Stimulated activated CD4-positive, alpha-beta T cell treated with anti-CD3 and anti-CD28 coated beads, Interleukin-1b, Interleukin-23, amount 100 ng/mL, for 24 hours (primary cell): ENCODE data around the gene SLC16A2.

ENCODE experiments used
- DNase-seq, 4 experiments: peaks; one replicate each; pipeline ENCODE4 v3.0.0-alpha.2; 2020; ENCODE audit warnings: low read depth in 4 of 4, low spot score in 1 of 4

The SLC16A2 gene

DNA sequence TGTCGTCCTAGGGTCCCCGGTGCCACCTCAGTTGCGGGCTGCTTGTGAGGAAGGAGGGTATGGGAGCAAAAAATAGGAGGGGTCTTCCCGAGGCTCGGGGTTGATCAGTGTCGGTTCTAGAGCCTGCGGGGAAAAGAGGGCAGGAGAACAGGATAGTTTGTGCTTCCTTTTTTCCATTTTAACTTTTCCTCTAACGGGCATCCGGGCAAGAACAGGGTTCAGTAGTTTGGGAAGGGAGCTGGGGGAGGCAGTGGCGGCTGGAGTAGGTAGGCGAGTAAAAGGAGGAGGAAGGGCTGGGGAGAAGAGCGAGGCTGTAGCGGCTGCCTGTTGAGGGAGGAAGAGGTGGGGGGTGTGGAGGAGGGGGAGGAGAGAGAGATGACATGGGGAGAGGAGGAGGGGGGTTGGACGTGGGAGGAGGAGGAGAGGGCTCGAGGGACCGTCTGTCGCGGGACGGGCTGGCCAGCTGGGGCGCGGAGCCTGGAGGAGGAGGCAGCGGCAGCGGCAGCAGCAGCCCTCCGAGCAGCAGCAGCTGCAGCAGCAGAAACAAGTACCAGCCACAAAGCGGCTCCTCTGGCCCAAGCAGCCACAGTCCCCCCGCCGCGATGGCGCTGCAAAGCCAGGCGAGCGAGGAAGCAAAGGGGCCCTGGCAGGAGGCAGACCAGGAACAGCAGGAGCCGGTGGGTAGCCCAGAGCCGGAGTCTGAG is at the start of gene SLC16A2:
Gene SLC16A2, plus strand, starts transcription at position 458 of the 704 bp plus-strand sequence. Its CDS starts 145 bp downstream, at position 603.
- peak in 1 of 4 experiments; percentile 17 for DNase-seq

DNA sequence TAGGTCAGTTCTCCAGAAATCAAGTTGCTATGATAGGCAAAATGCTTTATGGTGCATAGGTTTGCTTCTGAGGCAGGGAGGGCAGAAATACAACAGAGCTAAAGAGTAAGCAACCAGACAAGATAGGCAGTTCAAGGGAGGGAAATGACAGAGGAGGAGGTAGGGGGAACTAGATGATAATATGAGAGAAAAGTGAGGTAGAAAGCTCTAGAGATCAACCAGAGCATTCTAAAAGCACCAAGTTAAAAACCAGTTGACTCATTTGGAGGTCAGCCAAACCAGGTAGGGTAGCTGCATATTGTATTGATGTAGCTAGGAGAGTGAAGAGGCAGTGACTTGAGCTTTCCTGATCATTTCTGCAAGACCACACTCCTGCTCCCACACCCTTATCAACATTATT is 49.0 kb upstream of the SLC16A2 start:
- DNase-seq, result no peak

GRCh38 chrX:74377282-74377681 is 44.0 kb upstream of the SLC16A2 start:
- DNase-seq, result no peak

DNA sequence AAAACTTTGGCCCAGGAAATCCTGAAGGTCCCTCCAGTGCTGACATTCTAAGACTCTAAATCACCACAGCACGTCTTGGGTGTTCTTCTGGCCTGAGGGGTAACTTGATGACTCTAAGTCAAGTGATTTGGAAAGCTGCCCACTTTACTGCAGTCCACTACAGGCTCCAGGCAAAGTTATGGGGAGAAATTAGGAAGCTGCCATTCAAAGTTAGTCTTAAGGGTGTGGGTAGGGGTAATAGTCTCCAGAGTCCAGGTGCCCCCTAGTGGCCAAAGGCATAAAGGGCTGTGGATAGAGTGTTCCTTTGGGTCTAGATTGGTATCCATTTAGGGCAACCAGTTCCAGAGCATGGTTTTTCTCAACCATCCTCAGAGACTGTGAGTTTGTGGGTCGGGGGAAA is 38.7 kb upstream of the SLC16A2 start:
- peak; percentile 7 to 36 (median 29) for DNase-seq

DNA sequence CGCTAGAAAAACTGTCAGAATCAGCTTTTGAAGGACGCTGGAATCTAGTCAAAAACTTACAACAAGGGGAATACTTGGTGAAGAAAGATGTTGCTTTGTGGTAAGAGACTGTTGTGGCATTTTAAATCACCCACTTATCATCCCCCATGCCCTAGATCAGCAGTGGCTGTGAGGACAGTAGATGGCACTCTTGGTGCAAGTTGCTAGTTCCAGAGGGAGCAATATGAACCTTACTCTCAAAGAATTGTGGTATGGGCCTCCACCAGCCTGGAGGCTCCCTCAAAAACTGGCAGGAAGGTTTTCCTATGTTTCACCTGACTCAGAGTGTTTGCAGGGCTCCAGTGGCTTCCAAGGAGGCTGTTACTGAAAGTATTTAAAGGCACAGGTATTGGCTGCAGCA is 37.7 kb upstream of the SLC16A2 start:
- no peak for DNase-seq

GRCh38 chrX:74389016-74389722 is 32.1 kb upstream of the SLC16A2 start:
- DNase-seq, result no peak

DNA sequence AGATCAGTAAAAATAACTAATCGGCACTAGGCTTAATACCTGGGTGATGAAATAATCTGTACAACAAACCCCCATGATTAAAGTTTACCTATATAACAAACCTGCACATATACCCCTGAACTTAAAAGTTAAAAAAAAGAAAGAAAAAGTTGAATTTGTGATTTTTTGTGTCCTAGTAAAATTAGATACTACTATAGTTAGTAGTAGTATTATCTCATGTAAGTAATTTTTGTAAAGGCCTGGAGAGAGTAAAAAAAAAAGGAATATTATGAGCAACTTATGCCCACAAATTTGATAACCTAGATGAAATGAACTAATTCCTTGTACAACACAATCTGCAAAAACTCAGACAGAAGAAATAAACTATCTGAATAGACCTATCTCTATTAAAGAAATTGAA is 25.7 kb upstream of the SLC16A2 start:
- DNase-seq, result no peak

DNA sequence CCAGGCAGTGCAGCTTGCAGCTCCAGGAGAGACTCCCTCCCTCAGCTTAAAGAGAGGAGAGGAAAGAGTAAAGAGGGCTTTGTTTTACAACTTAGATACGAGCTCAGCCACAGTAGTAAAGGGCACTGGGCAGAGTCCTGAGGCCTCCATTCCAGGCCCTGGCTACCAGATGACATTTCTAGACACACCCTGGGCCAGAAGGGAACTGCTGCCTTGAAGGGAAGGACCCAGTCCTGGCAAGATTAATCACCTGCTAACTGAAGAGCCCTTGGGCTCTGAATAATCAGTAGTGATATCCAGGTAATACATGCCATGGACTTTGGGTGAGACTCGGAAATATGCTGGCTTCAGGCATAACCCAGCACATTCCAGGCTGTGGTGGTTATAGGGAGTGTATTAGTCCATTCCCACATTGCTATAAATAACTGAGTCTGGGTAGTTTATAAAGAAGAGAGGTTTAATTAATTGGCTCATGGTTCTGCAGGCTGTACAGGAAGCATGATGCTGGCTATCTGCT is 15.3 kb upstream of the SLC16A2 start:
- DNase-seq, result no peak

DNA sequence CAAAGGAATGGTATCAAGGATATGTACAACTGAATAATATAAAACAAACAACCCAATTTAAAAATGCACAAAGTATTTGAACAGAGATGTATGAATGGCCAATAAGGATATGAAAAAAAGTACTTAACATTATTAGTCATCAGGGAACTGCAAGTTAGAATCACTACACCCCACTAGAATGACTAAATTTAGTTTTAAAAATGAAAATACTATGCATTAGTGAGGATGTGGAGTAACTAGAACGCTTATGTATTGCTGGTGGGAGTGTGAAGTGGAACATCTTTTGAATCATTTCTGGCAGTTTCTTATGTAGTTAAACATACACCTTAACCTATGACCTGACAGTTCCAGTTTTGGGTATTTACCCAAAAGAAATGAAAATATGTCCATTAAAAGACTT is 13.0 kb upstream of the SLC16A2 start:
- no peak for DNase-seq

GRCh38 chrX:74419864-74420195 is 1.5 kb upstream of the SLC16A2 start:
- DNase-seq, result no peak

DNA sequence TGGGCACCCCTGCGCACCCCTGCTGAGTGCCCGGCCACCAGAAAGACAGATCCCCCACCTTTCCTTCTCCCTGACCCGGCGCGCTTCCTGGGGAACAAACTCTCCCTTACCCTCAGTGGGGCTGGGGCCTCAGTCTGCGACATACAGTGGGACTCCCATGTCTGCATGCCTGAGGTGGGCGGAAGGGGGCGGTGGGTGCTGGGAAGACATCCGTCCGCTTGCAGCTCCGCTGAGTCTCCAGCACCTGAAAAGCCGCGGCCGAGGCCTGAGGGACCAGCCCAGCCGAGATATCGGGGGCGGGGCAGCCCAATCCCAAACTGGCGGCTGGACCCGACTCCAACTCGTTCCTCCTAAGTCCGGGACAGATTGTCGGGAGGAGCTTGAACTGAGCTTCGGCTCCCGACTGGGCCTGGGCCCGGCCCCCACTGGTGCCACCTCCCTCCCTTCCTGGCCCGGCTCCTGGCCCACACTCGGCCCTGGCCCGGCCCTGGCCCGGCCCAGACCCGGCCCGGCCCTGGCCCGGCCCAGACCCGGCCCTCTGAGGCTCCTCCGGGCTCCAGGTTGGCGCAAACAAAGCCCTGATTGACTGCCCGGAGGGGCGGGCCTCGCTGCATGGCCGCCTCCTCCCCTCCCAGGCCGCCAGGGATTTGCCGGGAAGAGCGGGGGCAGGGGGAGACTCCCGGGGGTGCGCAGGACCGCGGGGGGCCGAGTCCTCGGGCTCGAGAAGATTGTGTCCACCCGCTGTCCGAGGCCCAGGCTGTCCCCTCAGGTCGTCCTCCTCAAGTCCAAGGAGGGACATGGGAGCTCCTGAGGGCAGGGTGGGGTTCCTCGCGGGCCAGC is 877 bp upstream of the SLC16A2 start:
- DNase-seq, result no peak

- no peak for DNase-seq
Measured at GRCh38 chrX:74421740-74422352, 553 bp downstream of the SLC16A2 start.

GRCh38 chrX:74422576-74423288 is 1.4 kb downstream of the SLC16A2 start:
- DNase-seq, result no peak

DNA sequence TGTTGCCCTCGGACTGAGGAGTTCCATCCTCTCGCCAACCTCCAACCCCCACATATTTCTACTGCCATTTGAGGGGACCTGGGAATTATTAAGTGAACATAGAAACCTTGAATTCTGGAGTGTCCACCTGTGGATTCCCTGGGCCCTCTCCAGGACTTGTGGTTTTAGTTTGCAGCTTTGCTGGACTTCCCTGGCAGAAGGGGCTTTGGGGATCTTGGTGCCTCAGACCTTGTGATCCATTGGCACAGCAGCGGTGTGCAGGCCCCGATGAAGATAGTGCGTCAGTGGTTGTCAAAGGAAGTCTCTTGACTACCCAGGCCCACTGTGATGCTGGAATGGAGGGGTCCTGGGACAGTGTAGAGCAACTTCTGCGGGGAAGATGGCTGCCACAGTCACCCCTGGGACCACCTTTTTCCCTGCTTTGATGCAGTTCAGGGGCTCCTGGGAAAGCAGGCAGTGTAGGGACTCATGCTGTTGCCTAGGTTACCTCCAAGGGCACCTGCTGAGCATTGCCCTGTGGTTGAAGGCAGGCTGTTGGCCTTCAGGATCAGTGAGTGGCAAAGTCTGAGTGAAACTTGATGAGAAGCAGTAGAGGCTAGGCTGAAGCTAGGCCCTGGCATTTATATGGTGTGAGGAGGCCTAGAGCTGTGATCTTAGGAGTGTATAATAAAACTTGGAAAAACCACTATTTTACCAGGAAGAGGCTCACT is 2.2 kb downstream of the SLC16A2 start:
- no peak for DNase-seq

GRCh38 chrX:74426071-74426470 is 4.8 kb downstream of the SLC16A2 start:
- no peak for DNase-seq

- DNase-seq, result no peak
Measured at GRCh38 chrX:74426615-74427014, 5.3 kb downstream of the SLC16A2 start.

DNA sequence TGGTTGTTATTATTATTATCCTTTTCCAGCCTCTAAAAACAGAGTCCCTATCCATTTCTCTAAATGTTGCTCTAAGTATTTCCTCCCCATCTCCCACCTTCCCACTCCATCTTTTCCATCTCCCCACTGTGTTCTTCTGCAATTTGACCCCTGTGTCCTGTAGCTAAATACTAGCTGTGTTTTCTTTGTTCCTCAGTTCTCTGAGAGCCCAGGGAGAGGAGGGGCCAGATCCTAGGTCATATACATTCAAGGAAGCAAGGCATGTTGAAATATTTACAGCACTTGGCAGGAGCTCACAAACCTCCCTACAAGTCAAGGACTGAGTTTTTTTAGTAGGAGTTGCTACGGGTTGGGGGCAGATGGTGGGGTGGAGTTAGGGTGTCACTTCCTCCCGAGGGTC is 10.5 kb downstream of the SLC16A2 start:
- no peak for DNase-seq

GRCh38 chrX:74434336-74434735 is 13.0 kb downstream of the SLC16A2 start:
- no peak for DNase-seq

GRCh38 chrX:74437530-74437929 is 16.2 kb downstream of the SLC16A2 start:
- no peak for DNase-seq

DNA sequence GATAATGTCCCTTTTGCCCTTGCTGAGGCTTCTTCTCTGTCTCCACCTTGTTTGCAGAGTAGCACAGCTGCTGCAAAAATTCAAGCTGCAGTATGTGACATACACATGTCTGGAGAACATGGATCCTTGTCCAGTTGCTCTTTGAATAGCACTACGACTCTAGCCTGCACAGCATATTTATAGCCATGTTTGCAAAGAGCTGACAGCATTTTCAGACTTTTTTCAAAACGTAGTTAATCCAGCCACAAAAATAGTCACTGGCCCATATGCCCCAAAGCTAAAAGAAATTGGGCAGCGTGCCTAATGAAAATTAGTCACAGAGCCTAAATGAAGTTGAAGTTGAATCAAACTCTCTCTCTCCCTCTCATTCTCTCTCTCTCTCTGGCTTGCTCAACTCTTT is 17.5 kb downstream of the SLC16A2 start:
- no peak for DNase-seq
